HG02763 (cell line): Measurements from ENCODE around the gene GPR61.
A peak's percentile ranks its signal among the peaks of the same experiment; 100 is the strongest.

Experiments
- ATAC-seq: cut with Tn5 transposase; IDR thresholded peaks from one replicate; pipeline ENCODE4 v1.9.1; 2021; ENCODE audit warnings: mild to moderate bottlenecking, moderate library complexity; ENCODE audit not compliant: unreplicated experiment

The GPR61 gene

DNA sequence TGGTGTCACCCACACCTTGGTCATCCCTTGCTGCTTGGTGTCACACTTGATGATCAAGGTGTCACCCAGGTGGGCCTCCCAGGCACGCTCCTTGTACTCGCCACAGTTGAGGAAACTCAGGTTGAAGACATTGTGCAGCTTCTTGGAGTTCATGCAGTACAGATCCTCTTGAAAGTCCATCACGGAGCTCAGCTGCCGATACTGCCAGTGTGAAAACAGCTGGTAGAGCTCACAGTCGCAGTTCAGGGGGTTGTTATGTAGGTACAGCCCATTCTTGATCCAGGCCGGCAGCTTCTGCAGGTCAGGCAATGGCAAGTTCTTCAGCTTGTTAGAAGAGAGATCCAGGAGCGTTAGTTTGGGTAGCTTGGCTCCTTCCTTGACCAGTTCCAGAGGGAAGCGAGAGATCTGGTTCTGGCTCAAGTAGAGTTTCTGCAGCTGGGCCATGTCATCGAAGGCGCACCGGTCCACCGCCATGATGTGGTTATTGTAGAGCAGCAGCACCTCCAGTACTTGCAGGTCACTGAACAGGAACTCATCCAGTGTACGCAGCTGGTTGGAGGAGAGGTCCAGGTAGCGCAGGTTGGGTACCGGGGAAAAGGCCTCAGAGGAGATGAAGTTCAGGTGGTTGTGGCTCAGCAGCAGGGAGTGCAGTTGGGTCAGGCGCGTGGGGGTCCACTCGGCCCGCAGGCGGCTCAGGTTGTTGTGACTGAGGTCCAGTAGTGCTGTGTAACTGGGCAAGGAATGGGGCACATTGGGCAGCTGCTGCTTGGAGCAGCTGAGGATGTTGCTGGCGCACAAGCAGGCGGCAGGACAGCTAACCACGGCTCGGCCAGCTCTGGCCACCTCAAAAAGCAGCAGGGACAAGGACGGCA is 31.4 kb upstream of the GPR61 start:
- ATAC-seq: no peak

DNA sequence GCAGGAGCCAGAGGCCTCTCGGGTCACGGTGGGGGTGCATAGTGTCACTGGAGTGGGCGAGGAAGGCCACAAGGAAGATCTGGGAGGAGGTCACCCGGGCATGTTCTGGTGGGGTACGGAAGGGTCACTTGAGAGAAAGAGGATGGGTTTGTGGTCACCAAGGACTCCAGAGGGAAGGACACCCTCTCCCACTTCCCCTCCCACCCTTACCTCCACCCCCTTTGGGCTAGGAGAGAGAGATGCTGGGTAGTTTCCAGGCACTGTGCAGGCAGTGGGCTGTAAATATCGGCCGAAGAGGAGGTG is 30.8 kb upstream of the GPR61 start:
- no peak for ATAC-seq

- no peak for ATAC-seq
These were observed 30.2 kb upstream of the GPR61 start, which contains the start of gene AMIGO1 for GRCh38 chr1:109509176-109510134. Gene AMIGO1 (minus strand): TSS chr1:109509727. CDS start chr1:109508912, 815 bp downstream.

- ATAC-seq: no peak
These were observed 26.5 kb upstream of the GPR61 start for GRCh38 chr1:109513110-109513710.

DNA sequence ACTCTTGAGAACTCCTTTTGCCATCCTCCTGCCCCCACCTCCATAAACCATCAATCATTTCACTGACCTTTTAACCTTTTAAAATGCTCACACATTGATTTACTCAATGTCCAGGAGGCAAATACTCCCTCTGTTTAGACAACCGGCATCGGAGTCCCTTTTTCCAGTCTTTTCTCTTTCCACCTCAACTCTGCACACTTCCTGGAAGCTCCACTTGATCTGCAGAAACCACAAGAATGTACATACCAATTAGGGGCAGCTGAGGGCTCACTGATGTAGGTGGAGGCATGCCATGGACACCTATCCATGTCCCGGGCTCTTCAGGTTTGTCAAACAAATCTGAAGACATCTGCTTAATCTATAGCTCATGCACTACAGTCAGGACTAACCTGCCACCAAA is 24.8 kb upstream of the GPR61 start:
- no peak for ATAC-seq

DNA sequence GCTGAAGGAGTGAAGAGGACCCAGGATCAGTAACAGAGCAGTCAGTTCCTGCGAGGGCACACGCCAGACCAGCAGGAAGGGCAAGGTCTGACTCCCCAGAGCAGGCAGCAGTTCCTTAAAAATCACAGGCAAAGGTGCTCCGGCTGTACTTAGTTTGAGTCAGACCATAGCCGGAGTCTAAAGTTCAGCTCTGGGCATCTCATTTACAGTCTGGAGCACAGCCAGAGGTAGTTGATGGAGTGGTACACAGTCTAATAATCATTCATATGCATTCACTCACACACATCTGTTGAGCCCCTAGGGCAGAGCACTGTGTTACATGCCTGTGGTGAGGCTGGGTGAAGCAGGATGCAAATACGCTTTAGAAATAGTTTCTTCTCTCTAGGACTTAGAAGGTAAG is 22.8 kb upstream of the GPR61 start:
- no peak for ATAC-seq

GRCh38 chr1:109517337-109517736 is 22.3 kb upstream of the GPR61 start:
- no peak for ATAC-seq

GRCh38 chr1:109521002-109521951 is 18.4 kb upstream of the GPR61 start:
- ATAC-seq: no peak

GRCh38 chr1:109522026-109522425 is 17.6 kb upstream of the GPR61 start:
- no peak for ATAC-seq

- no peak for ATAC-seq
These were observed 16.0 kb upstream of the GPR61 start for GRCh38 chr1:109523706-109524105.

GRCh38 chr1:109527098-109527811 is 12.4 kb upstream of the GPR61 start:
- peak; percentile 65 for ATAC-seq

- no peak for ATAC-seq
These were observed 11.6 kb upstream of the GPR61 start for GRCh38 chr1:109527846-109528695.

- no peak for ATAC-seq
These were observed 11.0 kb upstream of the GPR61 start for GRCh38 chr1:109528712-109529111.

DNA sequence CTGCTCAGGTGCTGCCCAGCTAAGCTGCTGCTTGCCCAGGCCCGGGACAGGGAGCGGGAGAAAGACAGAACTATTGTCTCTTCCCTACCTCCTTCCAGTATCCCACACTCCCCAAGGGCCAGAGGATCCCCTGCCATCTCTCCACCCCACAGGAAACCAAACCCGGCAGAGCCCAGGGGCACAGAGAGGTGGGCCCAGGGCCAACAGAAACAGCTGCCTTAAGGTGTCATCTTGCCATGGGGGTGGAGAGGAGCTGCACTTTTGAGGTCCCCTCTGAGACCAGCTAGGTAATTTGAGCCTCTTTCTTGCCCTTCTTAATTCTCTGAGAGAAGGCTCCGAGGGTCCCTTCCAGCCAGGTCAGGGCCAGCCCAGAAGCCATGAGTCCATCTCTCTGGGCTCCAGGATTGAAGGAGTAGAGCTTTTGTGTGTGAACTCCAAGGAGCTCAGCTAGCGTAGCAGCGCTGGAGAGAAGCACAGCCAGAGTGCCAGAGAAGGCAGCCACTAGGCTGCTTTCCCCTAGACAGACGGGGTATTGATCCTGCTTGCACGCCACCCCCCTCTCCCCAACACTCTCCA is 9.7 kb upstream of the GPR61 start:
- ATAC-seq: no peak

DNA sequence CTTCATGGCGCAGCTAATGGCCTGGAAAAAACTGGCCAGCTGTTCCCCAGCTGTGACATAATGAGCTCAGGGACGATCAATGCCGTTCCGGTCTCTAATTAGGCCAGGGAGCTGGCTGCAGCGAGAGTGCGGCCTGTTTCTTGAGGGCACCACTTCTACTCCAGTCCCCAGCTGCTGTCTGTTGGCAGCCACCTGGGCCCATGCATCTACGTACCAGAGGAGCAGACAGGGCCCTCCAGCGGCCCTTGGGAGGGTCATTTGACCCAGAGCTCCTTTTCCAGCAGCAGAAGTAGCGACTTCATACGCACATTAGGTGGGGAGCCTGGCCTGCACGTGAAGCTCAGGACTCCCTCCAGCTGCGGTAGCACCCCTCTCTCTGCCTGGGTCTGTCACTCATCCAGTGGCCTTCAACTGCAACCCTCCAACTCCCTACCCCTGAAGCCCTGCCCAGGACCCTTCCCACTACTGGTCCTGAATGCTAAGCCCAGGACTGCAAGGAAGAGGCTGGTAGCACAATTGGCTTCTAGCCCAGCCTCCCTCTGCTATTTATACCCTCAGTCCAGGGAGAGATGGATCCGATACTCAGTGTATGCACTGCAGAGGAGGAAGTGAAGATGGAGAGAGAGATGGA is 9.1 kb upstream of the GPR61 start:
- no peak for ATAC-seq

DNA sequence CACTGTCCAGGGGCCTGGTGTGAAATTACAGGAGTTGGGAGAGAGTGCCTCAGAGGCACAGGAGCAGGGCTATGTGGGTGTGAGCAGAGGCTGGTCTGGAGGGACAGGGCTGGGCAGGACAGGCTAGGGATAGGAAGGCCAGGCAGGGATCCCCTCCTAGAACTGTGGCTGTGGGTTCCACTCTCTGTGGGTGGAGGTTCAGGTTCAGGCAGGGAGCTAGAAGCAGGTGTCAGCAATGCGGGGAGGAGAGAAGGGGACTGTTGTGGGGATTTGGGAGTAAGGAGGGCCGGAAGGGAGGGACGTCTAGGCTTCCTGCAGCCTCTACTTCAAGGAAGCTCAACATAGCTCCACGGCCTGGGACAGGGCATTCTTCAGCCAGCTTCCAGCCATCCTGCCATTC is 8.3 kb upstream of the GPR61 start:
- ATAC-seq: no peak

DNA sequence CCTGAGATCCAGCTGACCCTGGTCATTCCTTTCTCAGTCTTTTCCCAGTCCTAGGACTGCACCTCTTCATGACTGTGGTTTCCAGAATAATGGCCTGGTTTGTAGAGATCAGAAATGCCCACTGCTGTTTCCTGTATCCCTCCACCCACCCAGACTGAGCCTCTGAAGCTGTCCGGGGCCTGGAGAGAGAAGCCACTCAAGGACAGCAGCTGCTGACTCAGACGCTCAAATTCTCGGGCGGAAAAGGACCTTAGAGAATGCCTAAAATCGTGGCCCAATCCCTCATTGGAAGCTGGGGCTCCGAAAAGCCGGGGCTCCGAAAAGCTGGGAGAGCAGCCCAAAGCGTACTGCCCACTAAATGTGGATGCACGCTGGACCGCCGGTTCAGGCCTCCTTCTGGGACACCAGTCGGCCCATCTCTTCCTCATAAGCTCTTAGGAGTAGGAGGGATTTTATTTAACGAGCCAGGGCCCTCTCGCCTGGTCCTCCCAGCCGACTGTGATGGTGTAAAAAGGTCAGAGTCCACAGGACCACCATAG is 7.8 kb upstream of the GPR61 start:
- no peak for ATAC-seq
